ENCODE measurements around the gene NCOR1.
"Not testable (repeated sequence)": the region's sequence is repeated elsewhere in the genome, so short reads cannot be mapped to it uniquely, and the experiment has no call there.

NCOR1 gene

DNA sequence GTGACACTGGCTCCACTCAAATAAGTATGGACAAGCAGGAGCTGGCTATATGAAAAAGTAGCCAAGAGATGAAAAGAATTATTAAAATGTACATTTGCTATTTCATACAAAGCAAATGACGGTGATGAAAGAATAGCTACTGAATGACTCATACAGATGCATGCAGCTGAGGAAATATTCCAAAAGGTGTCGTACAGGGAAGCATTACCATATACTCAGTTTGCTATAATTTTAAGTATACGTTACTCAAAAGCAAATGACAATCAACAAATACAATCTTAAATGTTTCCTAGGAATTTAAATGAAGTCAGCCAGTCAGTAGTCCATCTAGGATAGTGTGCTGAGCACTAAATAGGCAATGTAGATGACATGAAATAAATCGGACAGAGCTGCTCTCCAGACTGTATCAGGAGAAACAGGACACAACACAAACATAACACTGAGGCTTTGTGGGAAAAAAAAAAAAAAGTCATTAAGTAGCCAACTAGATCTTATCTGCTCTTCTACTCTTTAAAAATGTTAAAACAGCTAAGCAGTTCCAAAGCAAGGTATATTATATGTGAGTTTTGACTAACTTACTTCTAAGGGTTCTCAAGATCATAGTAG lies 65.0 kb downstream of the NCOR1 start:
- H3K27me3 Mint-ChIP-seq, result no peaks in the 10 kb centered on the region
- peaks cover 43 to 61% of the 10 kb centered on the region in 2 donors for H3K36me3 Mint-ChIP-seq
- ATAC-seq (replicated peaks) (no peak), DNase-seq (no peak)
- H3K4me3 Mint-ChIP-seq, result no peak overlapping the region
- no peaks in the 10 kb centered on the region for H3K9me3 Mint-ChIP-seq
- peaks cover 0 to 7% of the 10 kb centered on the region in 2 donors for H3K4me1 Mint-ChIP-seq
- H3K27ac Mint-ChIP-seq, result no peak overlapping the region

DNA sequence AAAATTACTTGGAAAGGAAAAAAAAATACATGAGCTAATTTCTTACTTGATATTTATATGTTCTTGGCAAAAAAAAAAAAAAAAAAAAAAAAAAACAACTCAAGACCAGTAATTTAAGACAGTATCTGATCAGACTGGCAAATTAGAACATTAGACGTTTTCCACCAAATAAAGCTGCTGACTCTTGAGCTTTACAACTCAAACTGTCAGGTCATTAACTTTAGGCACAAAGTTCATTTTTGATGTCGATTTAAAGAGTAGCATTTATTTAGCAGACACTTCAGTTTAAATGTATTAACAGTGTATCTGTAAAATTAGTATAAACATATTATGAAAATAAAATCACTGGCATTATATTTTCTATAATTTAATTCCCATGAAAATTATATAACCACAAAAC lies 66.7 kb downstream of the NCOR1 start:
- Mint-ChIP-seq H3K27ac (no peak overlapping the region), H3K36me3 (peaks cover 40 to 56% of the 10 kb centered on the region in 2 donors), H3K4me1 (peaks cover 0 to 4% of the 10 kb centered on the region in 2 donors), H3K27me3 (no peaks in the 10 kb centered on the region), H3K9me3 (no peaks in the 10 kb centered on the region), H3K4me3 (no peak overlapping the region)
- no peak for ATAC-seq (replicated peaks)
- no peak for DNase-seq

DNA sequence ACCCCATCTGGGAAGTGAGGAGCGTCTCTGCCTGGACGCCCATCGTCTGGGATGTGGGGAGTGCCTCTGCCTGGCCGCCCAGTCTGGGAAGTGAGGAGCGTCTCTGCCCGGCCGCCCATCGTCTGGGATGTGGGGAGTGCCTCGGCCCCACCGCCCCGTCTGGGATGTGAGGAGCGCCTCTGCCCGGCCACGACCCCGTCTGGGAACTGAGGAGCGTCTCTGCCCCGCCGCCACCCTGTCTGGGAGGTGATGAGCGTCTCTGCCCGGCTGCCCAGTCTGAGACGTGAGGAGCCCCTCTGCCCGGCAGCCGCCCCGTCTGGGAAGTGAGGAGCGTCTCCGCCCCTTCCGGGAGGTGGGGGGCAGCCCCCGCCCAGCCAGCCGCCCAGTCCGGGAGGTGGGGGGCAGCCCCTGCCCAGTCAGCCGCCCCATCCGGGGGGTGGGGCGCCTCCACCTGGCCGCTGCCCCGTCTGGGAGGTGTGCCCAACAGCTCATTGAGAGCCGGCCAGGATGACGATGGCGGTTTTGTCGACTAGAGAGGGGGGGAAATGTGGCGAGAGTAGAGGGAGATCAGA lies 69.9 kb downstream of the NCOR1 start:
- not testable (repeated sequence) for DNase-seq; ATAC-seq (replicated peaks); H3K4me3 Mint-ChIP-seq; H3K4me1 Mint-ChIP-seq; H3K9me3 Mint-ChIP-seq; H3K27me3 Mint-ChIP-seq
- peaks cover 30 to 50% of the 10 kb centered on the region in 2 donors for H3K36me3 Mint-ChIP-seq
- peak overlapping the region; percentile 87 for H3K27ac Mint-ChIP-seq

DNA sequence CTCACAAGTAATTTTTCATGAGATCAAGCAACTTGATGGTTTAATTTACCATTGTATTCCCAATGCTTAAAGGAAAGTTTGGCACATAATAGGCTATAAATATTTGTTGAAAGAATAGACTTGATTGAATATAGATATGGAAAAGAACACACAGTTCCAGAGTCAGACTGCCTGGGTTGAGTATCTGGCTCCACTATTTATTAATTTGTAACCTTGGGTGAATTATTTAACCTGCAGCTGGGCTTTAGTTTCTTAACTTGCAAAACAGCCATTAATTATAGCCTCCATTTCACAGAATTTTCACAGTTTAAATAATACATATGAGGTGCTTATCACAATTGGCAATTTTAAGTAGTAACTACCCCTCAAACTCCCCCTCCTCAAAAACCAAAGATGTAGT lies 73.6 kb downstream of the NCOR1 start:
- H3K27ac Mint-ChIP-seq, result no peak overlapping the region
- DNase-seq, result no peak
- no peak for ATAC-seq (replicated peaks)
- no peaks in the 10 kb centered on the region for H3K9me3 Mint-ChIP-seq
- H3K27me3 Mint-ChIP-seq, result no peaks in the 10 kb centered on the region
- H3K36me3 Mint-ChIP-seq, result peaks cover 18 to 44% of the 10 kb centered on the region in 2 donors
- H3K4me1 Mint-ChIP-seq, result no peaks in the 10 kb centered on the region
- no peak overlapping the region for H3K4me3 Mint-ChIP-seq

DNA sequence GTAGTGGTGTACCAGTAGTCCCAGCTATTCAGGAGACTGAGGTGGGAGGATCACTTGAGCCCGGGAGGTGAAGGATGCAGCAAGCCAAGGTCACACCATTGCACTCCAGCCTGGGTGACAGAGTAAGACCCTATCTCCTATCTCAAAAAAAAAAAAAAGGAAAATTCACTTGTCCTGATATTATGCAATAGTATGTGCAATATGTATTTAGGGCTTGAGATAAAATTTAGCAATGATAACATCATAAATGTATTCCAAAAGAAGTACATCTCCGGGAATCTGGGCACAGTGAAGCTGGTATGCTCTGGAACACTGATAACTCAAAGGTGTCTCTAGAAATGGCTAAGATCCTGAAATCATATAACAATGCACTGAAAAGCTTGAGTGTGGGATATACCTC lies 74.5 kb downstream of the NCOR1 start:
- Mint-ChIP-seq H3K9me3 (no peaks in the 10 kb centered on the region), H3K36me3 (peaks cover 17 to 37% of the 10 kb centered on the region in 2 donors), H3K27me3 (no peaks in the 10 kb centered on the region), H3K27ac (no peak overlapping the region), H3K4me1 (no peaks in the 10 kb centered on the region), H3K4me3 (no peak overlapping the region)
- ATAC-seq (replicated peaks) (no peak), DNase-seq (no peak)

DNA sequence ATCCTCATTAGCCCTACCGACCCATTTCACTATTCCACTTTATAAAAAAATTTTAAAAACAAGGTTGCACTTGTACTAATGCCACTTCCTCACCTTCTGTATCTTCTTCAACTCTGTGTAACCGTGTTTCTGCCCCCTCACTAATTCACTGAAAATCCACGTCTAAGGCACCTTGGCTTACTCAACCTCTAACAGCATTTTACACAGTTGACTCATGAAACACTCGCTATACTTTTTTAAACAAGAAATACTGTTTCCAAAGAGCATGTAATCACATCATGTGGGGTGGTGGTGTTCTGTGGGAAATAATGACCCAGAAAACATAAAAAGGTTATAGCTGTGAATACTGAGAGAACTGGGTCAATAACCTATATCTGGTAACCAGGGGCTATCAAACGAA lies 79.9 kb downstream of the NCOR1 start:
- Mint-ChIP-seq H3K27me3 (no peaks in the 10 kb centered on the region), H3K27ac (no peak overlapping the region), H3K36me3 (peaks cover 17 to 34% of the 10 kb centered on the region in 2 donors), H3K9me3 (no peaks in the 10 kb centered on the region), H3K4me3 (no peak overlapping the region), H3K4me1 (no peaks in the 10 kb centered on the region)
- ATAC-seq (replicated peaks) (no peak), DNase-seq (no peak)

DNA sequence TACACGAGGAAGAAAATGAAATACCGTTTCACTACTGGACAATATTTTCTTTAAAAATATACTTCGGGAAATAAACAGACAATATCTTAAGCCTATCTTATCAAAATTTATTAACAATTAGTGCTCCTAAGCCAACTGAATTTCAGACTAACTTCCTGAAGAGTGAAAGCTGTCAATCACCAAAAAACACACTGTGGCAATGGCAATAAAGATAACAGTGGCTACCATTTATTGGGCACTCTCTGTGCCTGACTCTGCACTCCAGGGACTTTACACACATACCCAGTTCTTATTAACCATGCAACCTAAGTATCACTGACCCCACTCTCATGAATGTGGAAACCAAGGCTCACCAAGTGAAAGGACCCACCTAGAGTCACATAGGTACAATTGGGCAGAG lies 83.7 kb downstream of the NCOR1 start:
- Mint-ChIP-seq H3K4me1 (no peaks in the 10 kb centered on the region), H3K27ac (no peak overlapping the region), H3K4me3 (no peak overlapping the region), H3K36me3 (peaks cover 29 to 46% of the 10 kb centered on the region in 2 donors), H3K9me3 (no peaks in the 10 kb centered on the region), H3K27me3 (no peaks in the 10 kb centered on the region)
- ATAC-seq (replicated peaks), result no peak
- no peak for DNase-seq

DNA sequence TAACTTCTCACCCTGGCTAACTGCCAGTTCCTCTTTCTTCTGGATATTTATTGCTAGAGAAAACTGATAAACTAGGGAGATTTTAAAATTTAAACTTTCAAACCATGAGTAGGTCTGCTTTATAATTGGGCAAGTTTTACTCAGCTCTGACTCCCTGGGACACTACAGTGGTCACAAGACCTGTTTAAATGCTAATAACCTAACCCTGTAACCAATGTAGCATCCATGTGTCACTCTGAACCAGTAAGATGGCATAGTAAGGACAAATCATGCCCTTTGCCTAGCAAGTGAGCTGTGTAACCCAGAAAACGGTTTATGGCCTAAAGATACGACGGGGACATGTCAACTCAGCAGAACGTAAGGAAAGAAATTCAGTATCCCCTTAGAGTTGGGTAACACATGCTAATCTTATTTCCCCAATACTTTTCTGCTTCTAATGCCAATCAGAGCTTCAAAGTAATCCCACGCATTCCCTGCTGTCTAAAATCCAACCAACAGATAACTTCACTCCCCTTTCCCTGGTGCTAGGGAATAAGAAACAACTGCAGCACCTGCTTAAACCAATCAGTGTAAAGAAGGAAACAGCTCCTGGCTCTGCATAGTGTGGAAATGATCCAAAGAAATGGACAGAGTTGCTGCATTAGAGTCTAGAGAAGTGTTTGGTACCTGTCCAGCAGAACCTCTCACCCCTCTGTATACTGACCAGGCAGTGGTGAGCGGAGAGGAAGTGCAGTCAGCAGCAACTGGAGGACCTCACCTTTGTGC lies 85.7 kb downstream of the NCOR1 start:
- DNase-seq (no peak), ATAC-seq (replicated peaks) (no peak)
- H3K4me1 Mint-ChIP-seq, result no peaks in the 10 kb centered on the region
- H3K9me3 Mint-ChIP-seq, result no peaks in the 10 kb centered on the region
- H3K4me3 Mint-ChIP-seq, result no peak overlapping the region
- no peaks in the 10 kb centered on the region for H3K27me3 Mint-ChIP-seq
- H3K27ac Mint-ChIP-seq, result no peak overlapping the region
- peaks cover 31 to 47% of the 10 kb centered on the region in 2 donors for H3K36me3 Mint-ChIP-seq

DNA sequence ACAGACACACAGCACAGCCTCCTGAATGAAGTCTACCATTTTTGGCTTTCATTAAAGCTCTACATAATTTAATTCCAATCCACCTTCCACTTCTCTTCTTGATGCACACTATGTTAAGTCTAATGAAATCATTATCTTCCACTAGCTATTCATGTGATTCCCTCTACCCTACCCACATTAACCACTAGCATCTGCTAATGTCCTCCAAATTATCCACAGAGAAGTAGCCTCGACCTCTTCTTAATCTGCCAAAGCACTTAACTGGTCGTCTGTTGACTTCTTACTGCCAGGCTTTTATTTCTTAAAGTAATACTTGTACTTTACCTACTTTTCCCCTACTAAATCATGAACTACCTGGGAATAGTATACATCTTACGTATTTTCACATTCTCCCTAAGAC lies 91.8 kb downstream of the NCOR1 start:
- Mint-ChIP-seq H3K36me3 (peaks cover 37 to 54% of the 10 kb centered on the region in 2 donors), H3K4me3 (no peak overlapping the region), H3K9me3 (no peaks in the 10 kb centered on the region), H3K27ac (no peak overlapping the region), H3K4me1 (peaks cover 0 to 3% of the 10 kb centered on the region in 2 donors), H3K27me3 (no peaks in the 10 kb centered on the region)
- DNase-seq (no peak), ATAC-seq (replicated peaks) (no peak)

DNA sequence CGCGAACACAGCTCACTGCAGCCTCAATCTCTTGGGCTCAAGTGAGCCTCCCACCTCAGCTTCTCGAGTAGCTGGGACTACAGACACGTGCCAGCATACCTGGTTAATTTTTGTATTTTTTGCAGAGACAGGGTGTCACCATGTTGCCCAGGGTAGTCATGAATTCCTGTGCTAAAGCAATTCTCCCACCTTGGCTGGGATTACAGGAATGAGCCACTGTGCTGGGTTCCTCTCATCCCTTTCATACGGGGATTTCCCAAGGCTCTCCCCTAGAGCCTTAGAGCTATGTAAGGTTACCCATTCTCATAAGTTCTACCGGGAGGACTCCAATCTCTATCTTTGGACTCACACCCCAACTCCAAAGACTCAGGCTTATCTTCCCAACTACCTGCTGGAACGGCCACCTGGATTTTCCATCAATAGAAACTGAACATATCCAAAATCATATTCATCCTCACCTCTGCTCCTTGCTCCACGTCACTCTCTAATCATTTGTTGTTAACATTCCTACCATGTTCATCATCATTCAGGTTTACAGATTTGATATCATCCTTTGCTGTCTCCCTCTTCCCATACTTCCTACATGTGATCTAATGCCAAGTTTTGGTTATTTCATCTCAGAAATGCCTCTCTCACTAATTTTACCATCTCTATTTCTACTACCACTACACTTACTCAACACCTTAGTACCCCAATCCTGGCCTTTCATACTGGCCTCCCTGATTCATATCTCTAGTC lies 92.5 kb downstream of the NCOR1 start:
- Mint-ChIP-seq H3K9me3 (no peaks in the 10 kb centered on the region), H3K4me1 (peaks cover 0 to 3% of the 10 kb centered on the region in 2 donors), H3K4me3 (no peak overlapping the region), H3K27ac (peak overlapping the region; percentile 49), H3K27me3 (no peaks in the 10 kb centered on the region), H3K36me3 (peaks cover 32 to 52% of the 10 kb centered on the region in 2 donors)
- ATAC-seq (replicated peaks) (no peak), DNase-seq (no peak)

DNA sequence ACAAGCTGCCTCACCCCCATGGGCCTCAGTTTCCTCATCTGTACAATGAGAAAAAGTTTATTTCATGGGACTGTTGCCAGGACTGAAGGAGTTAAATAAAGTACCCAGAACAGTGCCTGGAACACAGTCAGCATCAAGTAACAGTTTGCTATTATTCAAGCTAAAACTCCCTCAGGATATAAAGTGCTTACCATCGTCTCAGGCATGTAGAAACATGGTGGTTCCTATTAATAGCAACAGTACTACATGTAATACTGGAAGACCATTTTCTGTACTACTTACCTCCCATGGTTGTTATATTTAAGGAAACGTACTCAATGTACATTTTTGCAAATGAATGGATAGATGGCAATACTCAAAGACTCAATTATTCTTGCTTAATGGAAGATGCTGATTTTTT lies 93.4 kb downstream of the NCOR1 start:
- H3K27me3 Mint-ChIP-seq, result no peaks in the 10 kb centered on the region
- DNase-seq, result no peak
- ATAC-seq (replicated peaks), result no peak
- no peaks in the 10 kb centered on the region for H3K9me3 Mint-ChIP-seq
- no peak overlapping the region for H3K4me3 Mint-ChIP-seq
- H3K27ac Mint-ChIP-seq, result no peak overlapping the region
- peaks cover 39 to 61% of the 10 kb centered on the region in 2 donors for H3K36me3 Mint-ChIP-seq
- H3K4me1 Mint-ChIP-seq, result peaks cover 0 to 3% of the 10 kb centered on the region in 2 donors

DNA sequence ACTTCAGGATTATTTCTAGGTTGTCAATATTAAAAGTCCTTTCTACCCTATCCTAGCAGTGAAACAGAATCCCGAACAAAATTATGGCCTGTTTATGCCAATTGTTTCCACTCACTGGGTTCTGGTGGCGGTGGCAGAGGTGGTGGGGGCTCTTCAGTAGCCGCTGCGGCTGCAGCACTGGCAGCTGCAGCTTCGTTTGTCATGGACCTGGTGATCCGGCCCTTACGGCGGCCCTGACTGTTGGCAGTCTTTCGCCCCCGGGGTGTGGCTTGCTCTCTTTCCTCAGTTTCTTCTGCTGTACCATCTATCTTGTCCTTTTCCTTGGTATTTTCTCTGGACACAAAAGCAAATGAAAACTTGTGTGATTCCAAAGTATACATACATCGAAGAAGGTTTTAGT lies 94.4 kb downstream of the NCOR1 start:
- H3K36me3 Mint-ChIP-seq, result peaks cover 46 to 68% of the 10 kb centered on the region in 2 donors
- peaks cover 0 to 3% of the 10 kb centered on the region in 2 donors for H3K4me1 Mint-ChIP-seq
- ATAC-seq (replicated peaks), result no peak
- H3K27me3 Mint-ChIP-seq, result no peaks in the 10 kb centered on the region
- peaks cover 0 to under 1% of the 10 kb centered on the region in 2 donors for H3K9me3 Mint-ChIP-seq
- no peak overlapping the region for H3K27ac Mint-ChIP-seq
- H3K4me3 Mint-ChIP-seq, result no peak overlapping the region
- DNase-seq, result no peak

DNA sequence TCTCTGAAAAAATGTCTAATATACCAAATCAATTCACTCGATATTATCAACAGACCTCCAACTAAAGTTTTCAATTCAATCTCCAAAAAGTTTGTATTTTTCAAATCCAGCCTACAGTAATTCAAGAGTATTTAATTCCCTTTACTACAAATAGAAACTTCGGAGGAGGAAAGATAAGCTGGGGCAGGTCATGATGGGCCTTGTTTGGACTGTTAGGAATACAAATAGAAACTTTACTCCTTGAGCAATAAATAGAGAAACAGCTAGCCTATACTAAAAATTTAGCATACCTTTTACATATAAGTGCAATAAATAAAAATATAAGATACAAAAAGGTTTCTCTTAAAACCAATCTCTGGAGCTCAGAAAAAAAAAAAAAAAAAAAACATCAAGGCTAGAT lies 98.2 kb downstream of the NCOR1 start:
- Mint-ChIP-seq H3K36me3 (peaks cover 56 to 72% of the 10 kb centered on the region in 2 donors), H3K27ac (no peak overlapping the region), H3K4me3 (no peak overlapping the region), H3K27me3 (no peaks in the 10 kb centered on the region), H3K9me3 (peaks cover 11 to 14% of the 10 kb centered on the region in 2 donors), H3K4me1 (no peaks in the 10 kb centered on the region)
- ATAC-seq (replicated peaks), result no peak
- no peak for DNase-seq

DNA sequence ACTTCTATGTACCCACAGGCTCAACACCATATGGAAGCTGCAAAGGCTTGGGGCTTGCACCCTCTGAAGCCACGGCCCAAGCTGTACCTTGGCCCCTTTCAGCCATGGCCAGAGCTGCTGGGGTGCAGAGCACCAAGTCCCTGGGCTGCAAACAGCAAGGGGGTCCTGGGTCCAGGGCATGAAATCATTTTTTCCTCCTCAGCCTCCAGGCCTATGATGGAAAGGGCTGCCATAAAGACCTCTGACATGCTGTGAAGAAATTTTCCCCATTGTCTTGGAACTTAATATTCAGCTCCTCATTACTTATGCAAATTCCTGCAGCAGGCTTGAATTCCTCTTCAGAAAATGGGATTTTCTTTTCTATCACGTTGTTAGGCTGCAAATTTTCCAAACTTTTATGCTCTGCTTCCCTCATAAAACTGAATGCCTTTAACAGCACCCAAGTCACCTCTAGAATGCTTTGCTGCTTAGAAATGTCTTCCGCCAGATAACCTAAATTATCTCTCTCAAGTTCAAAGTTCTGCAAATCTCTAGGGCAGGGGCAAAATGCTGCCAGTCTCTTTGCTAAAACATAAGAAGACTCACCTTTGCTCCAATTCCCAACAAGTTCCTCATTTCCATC lies 100.1 kb downstream of the NCOR1 start:
- not testable (repeated sequence) for DNase-seq; ATAC-seq (replicated peaks); H3K4me1 Mint-ChIP-seq; H3K27ac Mint-ChIP-seq; H3K4me3 Mint-ChIP-seq; H3K27me3 Mint-ChIP-seq
- Mint-ChIP-seq H3K36me3 (peaks cover 57 to 67% of the 10 kb centered on the region in 2 donors), H3K9me3 (peaks cover 11 to 14% of the 10 kb centered on the region in 2 donors)
